Measurements from ENCODE around the gene TPCN1. TPM values are rescaled to one million over a fixed set of nuclear protein-coding genes. Genes with fewer than 3 reads are reported as not detected.

Gene TPCN1
- total RNA-seq, 1 donor from 2014 or later: 51.9 TPM

- peaks cover 4% of the 10 kb centered on the region for H3K36me3 ChIP-seq
- no peaks in the 10 kb centered on the region for H3K9me3 ChIP-seq
- no peak overlapping the region for H3K4me3 ChIP-seq
- intact Hi-C loops (cut with DNase I): loop anchor here (10.0 kb wide), 1 partner anchor 228 kb away; the partner anchor contains the start of gene SDSL
- no peak for DNase-seq
- H3K27me3 ChIP-seq: no peaks in the 10 kb centered on the region
- ATAC-seq: peak; percentile 94
- H3K4me1 ChIP-seq: peaks cover 6% of the 10 kb centered on the region
- H3K27ac ChIP-seq: no peak overlapping the region
- peak; percentile 74 for TF ChIP-seq CTCF (IDR thresholded peaks at IDR 0.05)
Measured at GRCh38 chr12:113196990-113197389, 24.3 kb upstream of the TPCN1 start.

- H3K27me3 ChIP-seq: no peaks in the 10 kb centered on the region
- ATAC-seq (no peak), DNase-seq (no peak)
- H3K36me3 ChIP-seq: no peaks in the 10 kb centered on the region
- no peak overlapping the region for H3K27ac ChIP-seq
- peaks cover 6% of the 10 kb centered on the region for H3K4me1 ChIP-seq
- intact Hi-C loops (cut with DNase I): loop anchor here (10.0 kb wide), 1 partner anchor 227 kb away; the partner anchor contains the start of gene SDSL
- no peak overlapping the region for H3K4me3 ChIP-seq
- no peaks in the 10 kb centered on the region for H3K9me3 ChIP-seq
- TF ChIP-seq CTCF (IDR thresholded peaks at IDR 0.05): no peak
Measured at GRCh38 chr12:113197518-113198077, 23.7 kb upstream of the TPCN1 start.

- ATAC-seq (no peak), DNase-seq (no peak)
- Histone ChIP-seq H3K9me3 (no peaks in the 10 kb centered on the region), H3K27me3 (no peaks in the 10 kb centered on the region), H3K4me3 (no peak overlapping the region), H3K36me3 (no peaks in the 10 kb centered on the region), H3K27ac (no peak overlapping the region), H3K4me1 (peaks cover 6% of the 10 kb centered on the region)
- TF ChIP-seq CTCF (IDR thresholded peaks at IDR 0.05): no peak
- intact Hi-C loops (cut with DNase I): loop anchor here (10.0 kb wide), 1 partner anchor 227 kb away; the partner anchor contains the start of gene SDSL
Measured at GRCh38 chr12:113198296-113198695, 23.0 kb upstream of the TPCN1 start.

- intact Hi-C loops (cut with DNase I): no loop called here
- Histone ChIP-seq H3K27ac (no peak overlapping the region), H3K27me3 (no peaks in the 10 kb centered on the region), H3K4me3 (no peak overlapping the region), H3K36me3 (no peaks in the 10 kb centered on the region), H3K9me3 (no peaks in the 10 kb centered on the region), H3K4me1 (peaks cover 12% of the 10 kb centered on the region)
- no peak for TF ChIP-seq CTCF (IDR thresholded peaks at IDR 0.05)
- DNase-seq (no peak), ATAC-seq (no peak)
Measured at GRCh38 chr12:113200021-113200797, 21.1 kb upstream of the TPCN1 start.

- no peak for ATAC-seq
Measured at GRCh38 chr12:113201187-113202177, 19.8 kb upstream of the TPCN1 start.

More at GRCh38 chr12:113201187-113202177, 19.8 kb upstream of the TPCN1 start:
- Histone ChIP-seq H3K4me3 (no peak overlapping the region), H3K36me3 (no peaks in the 10 kb centered on the region), H3K9me3 (no peaks in the 10 kb centered on the region), H3K27ac (no peak overlapping the region), H3K4me1 (peaks cover 12% of the 10 kb centered on the region), H3K27me3 (no peaks in the 10 kb centered on the region)
- no peak for DNase-seq
- intact Hi-C loops (cut with DNase I): no loop called here
- no peak for TF ChIP-seq CTCF (IDR thresholded peaks at IDR 0.05)

Measured in upper lobe of right lung (tissue), 1 donor.